ENCODE data around the gene OR6C76.

The OR6C76 gene

DNA sequence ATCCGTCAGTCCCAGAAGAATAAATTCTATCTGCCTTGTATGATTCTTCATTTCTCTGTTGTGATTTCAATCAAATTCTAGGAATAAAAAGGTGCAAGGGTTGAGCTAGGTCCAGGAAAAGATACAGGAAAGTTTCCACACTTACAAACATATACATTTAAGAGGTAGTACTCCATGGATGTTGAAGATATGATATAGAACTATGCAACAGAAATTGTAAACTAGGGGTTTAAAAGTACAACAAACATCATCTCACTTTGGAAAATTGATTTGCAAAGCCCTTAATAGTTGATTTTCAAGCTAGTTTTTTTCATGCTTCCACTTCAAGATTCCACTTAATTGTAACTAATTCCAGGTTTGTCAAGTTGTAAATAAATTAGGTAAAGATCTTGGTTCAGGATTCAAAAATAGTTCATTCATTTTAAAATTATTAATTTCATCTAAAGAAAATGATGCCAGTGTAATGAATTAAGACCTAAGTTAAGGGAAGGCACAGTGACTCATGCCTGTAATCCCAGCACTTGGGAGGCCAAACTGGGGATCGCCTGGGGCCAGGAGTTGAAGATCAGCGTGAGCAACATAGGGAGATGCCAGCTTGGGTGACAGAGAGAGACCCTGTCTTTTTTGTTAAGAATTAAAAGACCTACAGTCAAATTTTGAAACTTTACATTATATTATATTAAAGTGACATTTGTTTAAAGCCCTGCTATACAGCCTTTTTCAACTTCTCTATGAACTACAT is 44.2 kb downstream of the OR6C76 start, which contains the start of gene OR6C70:
Gene OR6C70 (minus strand): TSS at position 51 of the 742 bp plus-strand sequence. CDS start 0 bp downstream, at position 51.
- DNase-seq = no peak

DNA sequence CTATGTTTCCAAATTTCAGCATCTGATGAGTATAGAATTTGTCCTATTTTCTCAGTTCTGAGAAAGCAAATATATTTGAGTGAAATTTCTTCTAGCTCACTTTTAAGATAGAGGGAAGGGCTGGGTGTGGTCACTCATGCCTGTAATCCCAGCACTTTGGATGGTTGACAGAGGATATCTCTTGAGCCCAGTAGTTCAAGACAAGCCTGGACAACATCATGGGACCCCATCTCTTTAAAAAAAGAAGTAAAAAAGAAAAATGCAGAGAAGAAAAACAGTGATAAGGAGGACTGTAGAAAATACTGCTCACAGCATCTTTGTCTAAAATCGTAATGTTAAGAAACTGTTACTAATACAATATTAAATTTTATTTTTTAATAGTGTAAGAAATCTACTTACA is 46.2 kb downstream of the OR6C76 start:
- no peak for DNase-seq

All from femur (tissue), 1 donor.